NCI-H146 treated with DMSO at 0.1 percent for 48 hours (cell line): ENCODE measurements around the gene CCNB2.
A peak's percentile ranks its signal among the peaks of the same experiment; 100 is the strongest.
"Not testable (repeated sequence)": the region's sequence is repeated elsewhere in the genome, so short reads cannot be mapped to it uniquely, and the experiment has no call there.

Experiments used
- DNase-seq: peaks from one replicate; lab custom pipeline; 2025; ENCODE audit not compliant: unreplicated experiment; lab: John Stamatoyannopoulos, UW

The CCNB2 gene

DNA sequence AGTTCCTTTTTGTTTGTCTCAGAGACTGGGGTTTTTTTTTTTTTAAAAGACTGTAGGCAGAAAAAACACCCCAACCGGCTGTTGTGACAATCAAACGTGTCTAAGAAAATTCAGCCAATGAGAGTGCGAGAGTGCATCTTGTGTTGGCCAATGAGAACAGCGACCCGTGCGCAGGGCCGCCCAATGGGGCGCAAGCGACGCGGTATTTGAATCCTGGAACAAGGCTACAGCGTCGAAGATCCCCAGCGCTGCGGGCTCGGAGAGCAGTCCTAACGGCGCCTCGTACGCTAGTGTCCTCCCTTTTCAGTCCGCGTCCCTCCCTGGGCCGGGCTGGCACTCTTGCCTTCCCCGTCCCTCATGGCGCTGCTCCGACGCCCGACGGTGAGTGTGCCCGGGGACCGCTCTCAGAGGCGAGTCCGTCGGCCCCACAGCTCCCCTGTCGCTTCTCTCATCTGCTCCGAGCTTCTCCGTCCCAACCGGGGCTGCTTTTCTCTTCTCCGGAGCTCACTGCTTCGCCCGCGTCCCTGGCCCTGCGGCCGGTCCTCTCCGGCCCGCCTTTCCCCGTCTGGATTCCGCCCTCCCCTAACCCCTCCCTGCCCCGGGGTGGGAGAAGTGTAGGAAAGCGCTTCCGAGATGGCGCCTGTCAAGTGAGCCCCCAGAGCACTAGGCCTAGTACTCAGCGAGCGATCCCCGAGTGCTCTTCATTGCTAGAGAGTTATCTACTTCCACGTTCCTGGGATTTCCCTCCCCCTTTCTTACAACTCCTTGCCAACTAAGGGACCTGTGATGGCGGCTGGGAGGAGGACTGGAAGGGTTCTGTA lies at the start of gene CCNB2:
Gene CCNB2 (plus strand): TSS at position 235 of the 821 bp plus-strand sequence. CDS start 123 bp downstream, at position 358.
- peak; percentile 81 for DNase-seq

DNA sequence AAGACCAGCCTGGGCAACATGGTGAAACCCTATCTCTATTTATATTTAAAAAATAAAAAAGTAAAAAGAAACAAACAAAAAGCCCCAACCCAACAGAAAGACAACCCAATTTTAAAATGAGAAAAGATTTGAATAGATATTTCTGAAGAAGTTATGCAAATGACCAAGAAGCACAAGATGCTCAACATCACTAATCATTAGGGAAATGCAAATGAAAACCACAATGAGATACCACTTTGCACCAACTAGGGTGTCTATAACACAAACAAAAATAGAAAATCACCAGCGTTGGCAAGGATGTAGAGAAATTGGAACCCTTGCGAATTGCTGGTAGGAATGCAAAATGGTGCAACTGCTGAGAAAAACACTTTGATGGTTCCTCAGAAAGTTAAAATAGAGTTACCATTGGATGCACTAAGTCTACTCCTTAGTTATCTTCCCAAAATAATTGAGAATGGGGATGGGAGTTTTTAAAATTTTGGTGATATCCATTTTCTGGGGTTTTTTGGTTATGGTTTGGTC lies 45.8 kb upstream of the CCNB2 start:
- no peak for DNase-seq

DNA sequence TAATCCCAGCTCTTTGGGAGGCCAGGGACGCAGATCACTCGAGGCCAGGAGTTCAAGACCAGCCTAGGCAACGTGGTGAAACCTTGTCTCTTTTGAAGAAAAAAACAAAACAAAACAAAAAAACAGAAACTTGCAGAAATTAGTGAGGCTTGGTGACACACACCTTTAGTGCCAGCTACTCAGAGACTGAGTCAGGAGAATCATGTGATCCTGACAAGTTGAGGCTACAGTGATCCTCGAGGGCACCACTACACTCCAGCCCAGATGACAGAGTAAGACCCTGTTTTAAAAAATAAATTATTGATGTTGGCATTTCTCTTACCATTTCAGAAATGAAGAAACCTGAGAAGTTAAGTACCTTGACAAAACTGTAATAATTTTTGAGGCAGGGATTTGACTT lies 44.6 kb upstream of the CCNB2 start:
- DNase-seq = no peak

DNA sequence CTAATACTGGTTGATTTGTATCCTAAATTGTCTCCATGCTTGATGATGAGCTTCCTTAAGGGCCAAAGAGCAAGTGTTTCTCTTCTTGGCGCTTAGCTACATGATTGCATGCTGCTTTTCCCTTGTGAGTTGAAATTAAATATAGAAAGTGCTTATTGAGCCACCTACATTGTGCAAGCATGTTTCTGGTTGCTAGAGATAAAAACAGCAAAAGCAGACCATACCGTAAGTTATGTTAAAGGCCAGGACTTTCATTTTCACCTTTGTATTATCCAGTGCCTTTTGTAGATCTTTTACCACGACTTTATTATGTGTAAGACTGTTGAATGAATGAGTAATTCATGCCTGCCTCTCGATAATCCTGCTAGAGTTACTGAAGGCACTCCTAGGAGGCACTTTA lies 41.9 kb upstream of the CCNB2 start:
- DNase-seq = no peak

DNA sequence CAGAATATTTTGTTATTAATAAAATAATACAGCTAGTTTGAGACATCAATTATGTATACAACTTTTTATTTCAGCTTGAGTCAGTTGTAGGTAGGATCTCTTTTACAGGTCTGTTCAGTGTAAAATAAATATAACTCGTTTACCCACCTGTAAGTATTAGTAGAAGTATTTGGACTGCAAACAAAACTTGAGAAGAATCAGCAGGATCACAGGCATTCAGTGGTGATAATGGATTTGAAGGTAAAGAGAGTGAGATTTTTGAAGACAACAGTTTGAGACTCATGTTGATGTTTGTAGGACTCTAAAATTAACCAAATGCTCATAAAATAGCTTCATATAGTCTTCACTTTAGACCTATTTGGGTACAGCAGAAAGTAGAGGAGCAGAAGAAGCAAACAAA lies 35.5 kb upstream of the CCNB2 start:
- DNase-seq = no peak

DNA sequence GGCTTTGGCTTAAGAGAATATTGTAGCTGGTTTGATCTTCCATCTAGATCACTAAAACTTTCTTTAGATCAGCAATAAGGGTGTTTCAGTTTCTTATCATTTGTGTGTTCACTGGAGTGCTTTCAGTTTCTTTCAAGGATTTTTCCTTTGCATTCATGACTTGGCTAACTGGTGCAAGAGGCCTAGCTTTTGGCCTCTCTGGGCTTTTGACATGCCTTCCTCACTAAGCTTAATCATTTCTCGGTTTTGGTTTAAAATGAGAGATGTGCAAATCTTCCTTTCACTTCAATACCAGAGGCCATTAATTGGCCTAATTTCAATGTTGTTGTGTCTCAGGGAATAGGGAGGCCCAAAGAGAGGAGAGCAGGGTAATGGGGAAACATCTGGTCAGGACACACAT lies 30.3 kb upstream of the CCNB2 start:
- DNase-seq = no peak

DNA sequence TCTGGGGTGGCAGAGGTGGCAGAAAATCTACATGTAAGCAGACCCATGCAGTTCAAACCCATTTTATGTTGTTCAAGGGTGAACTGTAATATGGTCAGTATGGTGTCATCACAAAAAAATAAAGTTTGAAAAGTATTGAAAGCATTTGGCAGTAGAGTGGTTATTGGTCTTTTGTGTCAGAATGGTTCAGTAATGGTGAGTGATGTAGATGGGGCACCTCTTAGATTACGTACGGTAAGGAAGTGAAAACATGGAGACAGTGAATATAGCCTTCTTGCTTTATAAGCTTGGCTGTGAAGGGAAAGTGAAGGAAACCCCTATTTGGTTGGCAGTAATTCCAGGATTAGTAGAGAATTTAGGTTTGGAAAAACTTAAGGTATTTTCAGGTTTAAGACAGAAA lies 17.2 kb upstream of the CCNB2 start:
- no peak for DNase-seq

DNA sequence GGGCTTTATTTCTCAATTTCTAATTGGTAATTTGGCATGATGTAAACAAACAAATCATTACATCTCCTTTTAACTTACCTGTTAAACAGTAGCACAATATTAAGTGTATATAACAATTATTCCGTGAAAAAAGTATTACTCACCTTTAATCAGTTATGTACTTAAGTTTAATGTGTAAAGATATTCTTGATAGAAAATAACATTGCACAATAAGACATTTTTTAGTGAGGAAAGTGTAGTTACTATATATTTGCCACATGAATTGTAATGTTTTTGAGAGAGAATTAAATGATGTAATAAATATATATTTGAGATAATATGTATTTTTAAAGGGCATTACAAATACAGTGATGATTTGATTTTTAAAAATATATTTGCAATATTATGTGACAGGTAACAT lies 10.9 kb upstream of the CCNB2 start:
- DNase-seq = no peak

DNA sequence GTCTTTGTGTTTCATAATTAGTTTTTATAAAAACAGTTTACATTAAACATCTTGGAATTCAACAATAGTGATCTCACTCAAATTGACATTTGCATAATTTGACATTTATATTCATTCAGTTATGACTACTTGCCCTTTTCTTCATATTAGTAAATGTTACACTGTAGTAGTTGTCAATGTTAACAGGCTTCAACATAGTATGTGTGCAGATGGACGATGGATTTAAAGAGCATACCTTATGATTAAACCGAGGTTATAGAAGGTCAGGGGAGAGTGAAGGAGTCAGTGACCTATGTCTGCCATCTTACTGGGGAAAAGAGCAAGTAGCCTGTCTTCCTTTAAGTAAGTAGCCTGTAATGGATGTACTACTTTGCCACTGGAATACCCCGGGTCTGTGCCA lies 8.5 kb upstream of the CCNB2 start:
- no peak for DNase-seq

DNA sequence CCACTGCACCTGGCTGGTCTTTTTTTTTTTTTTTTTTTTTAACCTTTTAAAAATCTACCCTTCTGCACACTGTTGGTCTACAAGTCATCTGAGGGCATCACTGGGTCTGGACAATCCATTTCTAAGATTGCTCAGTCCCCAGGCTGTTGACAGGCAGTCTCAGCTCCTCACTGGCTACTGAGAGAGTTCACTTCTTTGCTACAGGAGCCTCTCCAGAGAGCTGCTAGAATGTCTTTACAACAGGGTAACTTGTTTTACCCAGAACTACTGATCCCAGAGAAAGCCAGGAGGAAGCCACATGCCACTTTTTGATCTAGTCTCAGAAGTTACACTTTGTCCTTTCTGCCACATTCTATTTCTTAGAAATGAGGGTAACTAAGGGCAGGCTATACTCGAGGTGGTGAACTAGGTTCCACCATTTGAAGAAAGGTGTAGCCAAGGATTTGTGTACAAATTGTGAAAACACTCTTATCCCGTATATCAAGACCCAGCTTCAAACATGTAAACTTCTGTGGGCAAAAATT lies 5.7 kb upstream of the CCNB2 start:
- DNase-seq = no peak

DNA sequence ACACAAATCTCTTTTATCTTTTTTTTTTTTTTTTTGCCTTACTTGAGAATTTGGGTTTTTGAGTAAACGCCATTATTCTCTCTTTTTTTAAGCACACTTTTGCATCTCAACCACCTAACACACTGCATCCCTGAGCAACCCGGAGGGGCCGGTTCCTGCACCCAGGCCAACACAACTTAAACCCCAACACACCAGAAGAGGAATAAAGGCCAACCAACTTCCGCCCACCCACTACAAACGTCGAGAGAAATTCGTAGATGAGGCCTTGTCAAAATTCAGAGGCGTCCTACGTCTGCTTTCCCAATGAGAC lies 389 bp upstream of the CCNB2 start:
- no peak for DNase-seq

DNA sequence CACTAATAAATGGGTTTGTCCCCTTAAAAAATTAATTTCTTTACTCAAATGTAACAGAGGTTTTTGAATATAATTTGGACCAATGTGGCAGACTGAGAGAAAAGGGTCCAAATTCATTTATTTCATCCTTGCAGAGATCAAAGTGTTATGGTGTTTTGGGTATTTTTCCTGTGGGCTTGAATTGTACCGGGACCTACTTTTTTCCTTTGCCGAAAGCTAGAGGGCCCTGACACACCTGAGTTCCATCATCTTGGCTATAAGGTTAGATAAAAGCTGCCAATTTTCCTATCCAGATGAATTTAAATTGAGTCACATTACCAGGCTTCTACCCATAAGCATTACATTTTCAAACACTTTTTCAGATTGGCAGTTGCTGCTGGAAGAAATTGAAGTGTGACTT lies 908 bp downstream of the CCNB2 start:
- DNase-seq = no peak

DNA sequence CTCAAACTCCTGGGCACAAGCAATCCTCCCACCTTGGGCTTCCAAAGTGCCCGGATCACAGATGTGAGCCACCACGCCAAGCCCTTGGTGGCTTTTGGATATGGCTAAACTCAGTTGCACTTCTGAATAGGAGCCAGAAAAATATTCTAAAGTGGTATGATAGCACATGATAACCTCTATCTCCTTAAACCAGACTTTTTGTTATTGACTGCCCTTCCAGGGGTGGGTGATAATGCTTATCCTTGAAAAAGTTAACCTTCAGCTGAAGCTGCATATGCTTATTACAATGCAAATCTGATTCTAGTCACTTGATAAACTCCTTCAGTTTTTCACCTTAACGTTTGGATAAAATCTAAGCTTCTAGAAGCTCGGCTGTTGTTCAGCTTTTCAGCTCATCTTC lies 6.3 kb downstream of the CCNB2 start:
- DNase-seq = no peak

DNA sequence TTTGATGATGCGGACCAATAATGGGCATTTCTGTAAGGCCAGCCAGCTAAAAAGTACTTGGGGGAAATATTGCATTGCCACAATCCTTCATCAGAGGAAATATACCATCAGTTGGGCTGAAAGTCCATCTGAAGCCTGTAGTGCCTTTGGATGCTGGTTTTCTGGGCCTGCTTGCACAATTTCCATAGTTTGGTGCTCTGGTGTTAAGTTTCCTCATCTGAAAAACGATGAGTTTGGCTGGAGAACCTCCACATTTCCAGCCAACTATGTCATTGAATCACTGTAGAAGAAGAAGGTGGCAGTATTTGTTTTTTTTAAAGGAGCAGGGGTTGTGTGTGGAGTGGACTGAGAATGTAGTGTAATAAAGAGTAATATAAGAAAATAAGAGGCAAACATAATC lies 10.1 kb downstream of the CCNB2 start:
- DNase-seq = no peak

DNA sequence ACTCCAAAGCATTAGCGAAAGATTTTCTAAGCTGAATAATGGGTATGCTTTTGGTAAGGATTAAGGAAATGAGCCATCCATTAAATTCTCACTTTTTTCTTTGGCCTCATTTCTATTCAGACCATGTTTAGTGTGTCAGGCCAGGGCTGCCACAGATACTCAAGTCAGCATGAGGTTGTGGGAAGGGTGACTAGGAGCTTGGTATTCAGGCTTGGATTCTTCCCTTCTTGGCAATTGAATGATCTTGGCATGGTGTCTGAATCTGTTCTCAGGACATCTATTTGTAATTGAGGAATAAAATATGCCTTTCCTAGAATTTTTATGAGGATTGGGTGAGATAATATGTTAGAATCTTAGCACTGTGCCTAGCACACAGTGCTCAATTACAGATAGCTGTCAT lies 11.2 kb downstream of the CCNB2 start:
- no peak for DNase-seq

DNA sequence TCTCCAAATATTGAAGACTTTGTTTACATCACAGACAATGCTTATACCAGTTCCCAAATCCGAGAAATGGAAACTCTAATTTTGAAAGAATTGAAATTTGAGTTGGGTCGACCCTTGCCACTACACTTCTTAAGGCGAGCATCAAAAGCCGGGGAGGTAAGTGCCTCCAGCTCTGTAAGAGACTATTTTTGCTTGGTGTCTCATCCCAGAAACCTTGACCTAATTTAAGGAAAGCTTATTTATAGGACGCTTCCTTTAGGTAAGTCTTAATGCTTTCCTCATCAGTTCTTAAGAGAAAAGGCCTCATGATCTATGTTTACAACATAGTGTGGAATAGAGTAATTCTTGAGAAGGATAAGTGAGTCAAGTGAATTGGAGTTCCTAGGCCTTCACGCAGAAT lies 11.8 kb downstream of the CCNB2 start:
- DNase-seq = no peak

DNA sequence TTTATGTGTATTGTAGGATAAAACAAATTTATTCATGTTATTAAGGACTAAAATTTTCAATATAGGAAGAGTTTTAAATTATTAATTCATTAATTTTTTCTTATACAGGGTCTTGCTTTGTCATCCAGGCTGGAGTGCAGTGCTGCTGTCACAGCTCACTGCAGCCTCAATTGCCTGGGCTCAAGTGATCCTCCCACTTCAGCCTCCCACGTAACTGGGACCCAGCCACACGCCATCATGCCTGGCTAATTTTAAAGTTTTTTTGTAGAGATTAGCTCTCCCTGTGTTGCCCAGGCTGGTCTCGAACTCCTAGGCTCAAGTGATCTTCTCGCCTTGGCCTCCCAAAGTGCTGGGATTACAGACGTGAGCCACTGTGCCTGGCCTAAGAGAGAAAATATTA lies 14.7 kb downstream of the CCNB2 start:
- no peak for DNase-seq

DNA sequence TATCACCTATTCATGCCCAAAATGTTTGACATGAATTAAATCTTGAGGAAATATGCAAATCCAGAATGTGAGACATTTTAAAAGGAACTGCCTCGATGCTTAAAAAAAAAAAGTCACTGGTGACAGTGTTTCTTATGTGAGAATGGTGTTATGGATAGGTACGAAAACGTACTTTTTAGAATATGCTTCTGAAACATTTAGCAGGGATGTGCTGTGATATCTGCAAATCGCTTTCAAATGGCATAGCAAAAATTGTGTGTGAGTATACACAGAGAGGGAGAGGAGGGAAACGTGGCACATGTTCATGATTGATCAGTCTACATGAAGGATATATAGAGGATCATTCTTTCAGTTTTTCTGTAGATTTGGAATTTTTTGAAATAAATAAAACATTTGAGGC lies 16.0 kb downstream of the CCNB2 start:
- no peak for DNase-seq

DNA sequence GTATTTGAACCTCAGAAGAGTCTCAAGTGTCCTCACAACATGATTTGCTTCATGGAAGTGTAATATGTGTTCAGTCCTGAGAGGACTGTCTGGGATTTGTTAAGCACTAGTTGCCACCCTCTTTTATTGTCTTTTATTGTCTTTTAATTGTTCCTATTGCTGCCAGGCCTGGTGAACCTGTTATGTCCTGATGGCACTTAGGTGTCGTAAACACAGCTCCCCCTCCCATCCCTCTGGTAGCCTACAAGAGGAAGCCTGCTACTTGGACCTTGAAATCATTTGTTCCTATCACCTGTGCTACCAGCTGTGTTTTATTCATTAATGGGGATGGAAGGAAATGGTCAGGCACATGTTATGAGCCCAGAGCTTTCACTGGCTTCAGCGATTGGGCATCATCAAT lies 19.3 kb downstream of the CCNB2 start:
- no peak for DNase-seq

DNA sequence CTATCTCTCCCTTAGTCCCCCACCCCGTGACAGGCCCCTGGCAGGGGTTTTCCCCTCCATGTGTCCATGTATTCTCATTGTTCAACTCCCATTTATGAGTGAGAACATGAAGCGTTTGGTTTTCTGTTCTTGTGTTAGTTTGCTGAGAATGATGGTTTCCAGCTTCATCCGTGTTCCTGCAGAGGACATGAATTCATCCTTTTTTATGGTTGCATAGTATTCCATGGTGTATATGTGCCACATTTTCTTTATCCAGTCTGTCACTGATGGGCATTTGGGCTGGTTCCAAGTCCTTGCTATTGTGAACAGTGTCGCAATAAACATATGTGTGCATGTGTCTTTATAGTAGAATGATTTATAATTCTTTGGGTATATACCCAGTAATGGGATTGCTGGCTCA lies 20.7 kb downstream of the CCNB2 start:
- DNase-seq = not testable (repeated sequence)

DNA sequence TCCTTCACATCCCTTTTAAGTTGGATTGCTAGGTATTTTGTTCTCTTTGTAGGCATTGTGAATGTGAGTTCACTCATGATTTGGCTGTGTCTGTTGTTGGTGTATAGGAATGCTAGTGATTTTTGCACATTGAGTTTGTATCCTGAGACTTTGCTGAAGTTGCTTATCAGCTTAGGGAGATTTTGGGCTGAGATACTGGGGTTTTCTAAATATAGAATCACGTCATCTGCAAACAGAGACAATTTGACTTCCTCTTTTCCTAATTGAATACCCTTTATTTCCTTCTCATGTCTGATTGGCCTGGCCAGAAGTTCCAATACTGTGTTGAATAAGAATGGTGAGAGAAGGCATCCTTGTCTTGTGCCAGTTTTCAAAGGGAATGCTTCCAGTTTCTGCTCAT lies 22.3 kb downstream of the CCNB2 start:
- DNase-seq = not testable (repeated sequence)

DNA sequence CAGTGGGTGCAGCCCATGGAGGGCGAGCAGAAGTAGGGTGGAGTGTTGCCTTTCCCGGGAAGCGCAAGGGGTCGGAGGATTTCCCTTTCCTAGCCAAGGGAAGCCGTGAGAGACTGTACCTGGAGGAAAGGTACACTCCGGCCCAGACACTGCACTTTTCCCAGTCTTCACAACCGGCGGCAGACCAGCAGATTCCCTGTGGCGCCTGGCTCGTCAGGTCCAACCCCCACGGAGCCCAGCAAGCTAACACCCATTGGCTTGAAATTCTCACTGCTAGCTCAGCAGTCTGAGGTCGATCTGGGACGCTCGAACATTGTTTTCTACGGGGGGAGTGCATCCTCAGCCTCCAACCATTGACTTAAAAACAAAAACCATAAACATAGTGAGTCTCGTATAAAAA lies 26.5 kb downstream of the CCNB2 start:
- no peak for DNase-seq

DNA sequence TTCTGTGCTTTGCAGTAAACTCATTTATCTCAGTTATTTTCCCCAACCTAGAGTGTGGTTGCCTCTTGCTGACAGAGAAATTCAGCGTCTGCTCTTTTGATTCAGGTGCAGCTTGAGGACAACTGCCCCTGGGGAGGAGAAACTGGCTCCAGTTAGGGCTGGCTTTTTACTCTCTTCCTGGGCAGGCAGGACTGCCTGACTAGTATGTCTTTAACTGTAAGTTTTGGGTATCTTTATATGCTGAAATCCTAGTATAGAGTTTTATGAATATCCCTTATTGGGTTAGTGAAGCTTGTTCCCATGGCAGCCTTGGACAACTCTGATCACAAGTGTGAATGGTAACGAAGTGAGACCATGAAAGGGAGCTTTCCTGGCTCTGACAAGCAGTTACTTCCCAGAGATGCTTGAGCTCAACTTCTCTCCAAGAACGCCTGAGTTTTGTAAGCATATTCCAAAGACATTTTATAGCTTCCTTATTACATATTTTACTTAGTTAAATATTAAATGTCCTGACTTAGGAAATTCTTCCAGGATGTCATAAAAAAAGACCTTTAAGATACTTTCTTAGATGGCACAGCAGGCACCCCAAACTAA lies 27.1 kb downstream of the CCNB2 start:
- no peak for DNase-seq
